Memory B cell (primary cell): ENCODE data around the gene CDK3.

Experiments used
- ATAC-seq: fragments of 150-1000 bp; cut with Tn5 transposase; 2 replicates; pipeline ENCODE4 v1.10.0; 2021; ENCODE audit warnings: low read depth, mild to moderate bottlenecking, moderate library complexity
- DNase-seq, 2 donors: peaks; one replicate each; pipeline ENCODE4 v3.0.0; 2022; ENCODE audit warnings: low spot score in 2 of 2
- H3K27ac Mint-ChIP-seq: one replicate; pipeline ENCODE4 v1.8.0; 2022; ENCODE audit warnings: mild to moderate bottlenecking, moderate library complexity, mixed read lengths
- H3K27me3 Mint-ChIP-seq: one replicate; pipeline ENCODE4 v1.8.0; 2022; ENCODE audit warnings: mixed read lengths
- H3K36me3 Mint-ChIP-seq: one replicate; pipeline ENCODE4 v1.8.0; 2022; ENCODE audit warnings: mild to moderate bottlenecking, mixed read lengths
- H3K4me1 Mint-ChIP-seq: one replicate; pipeline ENCODE4 v1.8.0; 2022; ENCODE audit warnings: mixed read lengths
- H3K4me3 Mint-ChIP-seq: one replicate; pipeline ENCODE4 v1.8.0; 2022; ENCODE audit warnings: mild to moderate bottlenecking, moderate library complexity, mixed read lengths
- H3K9me3 Mint-ChIP-seq: one replicate; pipeline ENCODE4 v1.8.0; 2022; ENCODE audit warnings: mixed read lengths

Gene CDK3

GRCh38 chr17:76014100-76014924 is 13.7 kb downstream of the CDK3 start:
- H3K36me3 Mint-ChIP-seq: no peaks in the 10 kb centered on the region
- peak; percentile 75 to 76 for DNase-seq
- no peaks in the 10 kb centered on the region for H3K27me3 Mint-ChIP-seq
- no peak overlapping the region for H3K4me3 Mint-ChIP-seq
- peaks cover 3% of the 10 kb centered on the region for H3K4me1 Mint-ChIP-seq
- no peak overlapping the region for H3K27ac Mint-ChIP-seq
- peak; percentile 99 for ATAC-seq
- H3K9me3 Mint-ChIP-seq: no peaks in the 10 kb centered on the region

GRCh38 chr17:76014925-76015261 is 14.2 kb downstream of the CDK3 start:
- Mint-ChIP-seq H3K27me3 (no peaks in the 10 kb centered on the region), H3K36me3 (no peaks in the 10 kb centered on the region), H3K9me3 (no peaks in the 10 kb centered on the region), H3K4me3 (no peak overlapping the region), H3K27ac (no peak overlapping the region), H3K4me1 (peaks cover 3% of the 10 kb centered on the region)
- no peak for ATAC-seq
- DNase-seq: no peak

- Mint-ChIP-seq H3K36me3 (no peaks in the 10 kb centered on the region), H3K27ac (no peak overlapping the region), H3K4me3 (no peak overlapping the region), H3K9me3 (no peaks in the 10 kb centered on the region), H3K4me1 (peaks cover 3% of the 10 kb centered on the region), H3K27me3 (peaks cover 1% of the 10 kb centered on the region)
- DNase-seq (no peak), ATAC-seq (no peak)
These were observed 17.1 kb downstream of the CDK3 start for GRCh38 chr17:76017481-76018339.

- Mint-ChIP-seq H3K27ac (no peak overlapping the region), H3K9me3 (no peaks in the 10 kb centered on the region), H3K4me1 (peaks cover 5% of the 10 kb centered on the region), H3K36me3 (no peaks in the 10 kb centered on the region), H3K27me3 (peaks cover 5% of the 10 kb centered on the region), H3K4me3 (no peak overlapping the region)
- DNase-seq: no peak
- ATAC-seq: no peak
These were observed 17.7 kb downstream of the CDK3 start for GRCh38 chr17:76018340-76018680.

GRCh38 chr17:76018801-76019200 is 18.1 kb downstream of the CDK3 start:
- DNase-seq (no peak), ATAC-seq (no peak)
- Mint-ChIP-seq H3K4me1 (peaks cover 5% of the 10 kb centered on the region), H3K9me3 (no peaks in the 10 kb centered on the region), H3K27ac (no peak overlapping the region), H3K27me3 (peaks cover 5% of the 10 kb centered on the region), H3K36me3 (no peaks in the 10 kb centered on the region), H3K4me3 (no peak overlapping the region)

- H3K4me3 Mint-ChIP-seq: no peak overlapping the region
- H3K4me1 Mint-ChIP-seq: peaks cover 3% of the 10 kb centered on the region
- no peak overlapping the region for H3K27ac Mint-ChIP-seq
These were observed 19.3 kb downstream of the CDK3 start for GRCh38 chr17:76019833-76020467.

GRCh38 chr17:76022285-76022684 is 21.6 kb downstream of the CDK3 start:
- Mint-ChIP-seq H3K9me3 (no peaks in the 10 kb centered on the region), H3K4me1 (peaks cover 3% of the 10 kb centered on the region), H3K36me3 (no peaks in the 10 kb centered on the region), H3K27ac (no peak overlapping the region), H3K27me3 (peaks cover 5% of the 10 kb centered on the region), H3K4me3 (no peak overlapping the region)
- ATAC-seq: no peak
- no peak for DNase-seq

More at GRCh38 chr17:76019833-76020467, 19.3 kb downstream of the CDK3 start:
- Mint-ChIP-seq H3K27me3 (peaks cover 5% of the 10 kb centered on the region), H3K9me3 (no peaks in the 10 kb centered on the region), H3K36me3 (no peaks in the 10 kb centered on the region)
- ATAC-seq (no peak), DNase-seq (no peak)

- ATAC-seq (no peak), DNase-seq (no peak)
- peaks cover 3% of the 10 kb centered on the region for H3K4me1 Mint-ChIP-seq
- no peaks in the 10 kb centered on the region for H3K9me3 Mint-ChIP-seq
- H3K27me3 Mint-ChIP-seq: peaks cover 6% of the 10 kb centered on the region
- H3K36me3 Mint-ChIP-seq: no peaks in the 10 kb centered on the region
- no peak overlapping the region for H3K4me3 Mint-ChIP-seq
- H3K27ac Mint-ChIP-seq: no peak overlapping the region
These were observed 22.6 kb downstream of the CDK3 start for GRCh38 chr17:76022973-76023899.

- peaks cover 6% of the 10 kb centered on the region for H3K27me3 Mint-ChIP-seq
- no peaks in the 10 kb centered on the region for H3K36me3 Mint-ChIP-seq
- H3K4me3 Mint-ChIP-seq: no peak overlapping the region
- DNase-seq (no peak), ATAC-seq (no peak)
- no peaks in the 10 kb centered on the region for H3K9me3 Mint-ChIP-seq
- no peak overlapping the region for H3K27ac Mint-ChIP-seq
- H3K4me1 Mint-ChIP-seq: peaks cover 3% of the 10 kb centered on the region
These were observed 23.2 kb downstream of the CDK3 start for GRCh38 chr17:76023900-76024237.

GRCh38 chr17:76024353-76024752 is 23.7 kb downstream of the CDK3 start:
- no peak for ATAC-seq
- Mint-ChIP-seq H3K9me3 (no peaks in the 10 kb centered on the region), H3K4me1 (peaks cover 5% of the 10 kb centered on the region), H3K27me3 (peaks cover 6% of the 10 kb centered on the region), H3K36me3 (no peaks in the 10 kb centered on the region), H3K4me3 (no peak overlapping the region), H3K27ac (no peak overlapping the region)
- no peak for DNase-seq

GRCh38 chr17:76025294-76025693 is 24.6 kb downstream of the CDK3 start:
- Mint-ChIP-seq H3K27me3 (peaks cover 6% of the 10 kb centered on the region), H3K36me3 (no peaks in the 10 kb centered on the region), H3K4me1 (peaks cover 9% of the 10 kb centered on the region), H3K27ac (no peak overlapping the region), H3K9me3 (no peaks in the 10 kb centered on the region), H3K4me3 (no peak overlapping the region)
- ATAC-seq: no peak
- no peak for DNase-seq

GRCh38 chr17:76026714-76027158 is 26.1 kb downstream of the CDK3 start:
- ATAC-seq: no peak
- H3K4me3 Mint-ChIP-seq: no peak overlapping the region
- no peaks in the 10 kb centered on the region for H3K9me3 Mint-ChIP-seq
- no peak for DNase-seq
- H3K36me3 Mint-ChIP-seq: no peaks in the 10 kb centered on the region
- no peak overlapping the region for H3K27ac Mint-ChIP-seq
- H3K27me3 Mint-ChIP-seq: peaks cover 6% of the 10 kb centered on the region
- H3K4me1 Mint-ChIP-seq: peaks cover 9% of the 10 kb centered on the region

GRCh38 chr17:76027159-76027839 is 26.6 kb downstream of the CDK3 start, which contains the start of gene EVPL:
Gene EVPL, minus strand, starts transcription at chr17:76027306. Its CDS starts 108 bp downstream, at chr17:76027198.
- no peak for DNase-seq
- Mint-ChIP-seq H3K27ac (no peak within 1 kb of the TSS), H3K9me3 (no peaks in the 10 kb centered on the region), H3K4me1 (peaks cover 9% of the 10 kb centered on the region), H3K36me3 (no peaks in the 10 kb centered on the region), H3K27me3 (peaks cover 6% of the 10 kb centered on the region), H3K4me3 (no peak within 1 kb of the TSS)
- ATAC-seq: no peak
